HCT116 (cell line): Measurements from ENCODE around the gene TPST1. TPM values are rescaled to one million over a fixed set of nuclear protein-coding genes. Genes with fewer than 3 reads are reported as not detected.
A peak's percentile ranks its signal among the peaks of the same experiment; 100 is the strongest.

ENCODE experiments used
- ATAC-seq: fragments of 200-7000 bp; cut with Tn5 transposase; 2 replicates; pipeline ENCODE4 v1.9.1; 2020; ENCODE audit warnings: mild to moderate bottlenecking, moderate library complexity
- BruUV-seq: library from RNA; stranded (reverse); fragments of 400-500 nt; replicated peaks from 2 replicates; lab custom pipeline; 2021; lab: Mats Ljungman, UMichigan
- CTCF ChIA-PET: fragments of 300-600 bp; sonication (Branson Sonifier 250); formaldehyde crosslinking; loops from one replicate; lab custom pipeline; 2021; ENCODE audit warnings: antibody characterized with exemption; lab: Charles Lee
- POLR2A ChIA-PET: fragments of 300-600, 350-600 bp; sonication (Branson Sonifier 250); formaldehyde crosslinking; loops from one replicate; lab custom pipeline; 2021; ENCODE audit warnings: antibody characterized with exemption; lab: Charles Lee
- RAD21 ChIA-PET, 2 experiments: fragments of 300-600 bp; sonication (Branson Sonifier 250); formaldehyde crosslinking; loops; one replicate each; lab custom pipeline; 2023; ENCODE audit warnings: low total read pairs in 2 of 2; ENCODE audit not compliant: uncharacterized antibody in 2 of 2, unreplicated experiment in 2 of 2, low non-redundant PET in 1 of 2; lab: Charles Lee
- DNase-seq: peaks from one replicate; pipeline ENCODE4 v3.0.0-alpha.2; 2010; ENCODE audit warnings: low read depth, low spot score
- H2AFZ ChIP-seq: fragments of 200-600 bp; shearing (Covaris generic), sonication (generic); 2 replicates; pipeline ENCODE4 v1.6.1; 2017; ENCODE audit warnings: low read depth, mixed run types, mixed read lengths, antibody characterized with exemption, low read length; ENCODE audit not compliant: poor library complexity, severe bottlenecking
- H3K27ac ChIP-seq: 2 replicates; pipeline ENCODE4 v1.5.1; 2012; ENCODE audit warnings: low read depth, low read length
- H3K27me3 ChIP-seq: fragments of 200-600 bp; sonication (generic); 2 replicates; pipeline ENCODE4 v1.6.1; 2016; ENCODE audit warnings: mixed run types, low read length, mixed read lengths; ENCODE audit not compliant: insufficient read depth
- H3K36me3 ChIP-seq, 2 experiments: fragments of 200-500 bp in 1 of 2; fragments of 200-600 bp in 1 of 2; sonication (Bioruptor generic) in 1 of 2; sonication (generic) in 1 of 2; 2 replicates each; pipeline versions ENCODE4 v1.5.1 to v1.6.1; 2014 to 2016; ENCODE audit warnings: low read length in 2 of 2, inconsistent platforms in 1 of 2, mixed read lengths in 1 of 2, mixed run types in 1 of 2; ENCODE audit not compliant: insufficient read depth in 2 of 2, control insufficient read depth in 1 of 2
- H3K4me1 ChIP-seq, 2 experiments: fragments of 200-600 bp in 1 of 2; sonication (generic) in 1 of 2; 2 replicates each; pipeline versions ENCODE4 v1.5.1 to v1.6.1; 2012 to 2017; ENCODE audit warnings: low read length in 2 of 2, inconsistent platforms in 1 of 2, mild to moderate bottlenecking in 1 of 2, mixed read lengths in 1 of 2, mixed run types in 1 of 2, moderate library complexity in 1 of 2; ENCODE audit not compliant: insufficient read depth in 2 of 2, control insufficient read depth in 1 of 2
- H3K4me2 ChIP-seq: fragments of 200-600 bp; sonication (generic); 2 replicates; pipeline ENCODE4 v1.6.1; 2017; ENCODE audit warnings: mixed run types, low read length, mixed read lengths
- H3K4me3 ChIP-seq, 2 experiments: fragments of 200-600 bp in 1 of 2; sonication (generic) in 1 of 2; replicated peaks in 1 of 2; 2 replicates each; pipeline ENCODE4 v1.5.1; 2011 to 2016; ENCODE audit warnings: low read length in 2 of 2, control low read depth in 1 of 2, low read depth in 1 of 2, mild to moderate bottlenecking in 1 of 2, mixed read lengths in 1 of 2, mixed run types in 1 of 2
- H3K79me2 ChIP-seq: fragments of 200-600 bp; sonication (generic); 2 replicates; pipeline ENCODE4 v1.6.1; 2017; ENCODE audit warnings: mild to moderate bottlenecking, mixed run types, low read length, moderate library complexity, mixed read lengths; ENCODE audit not compliant: insufficient read depth
- H3K9ac ChIP-seq: fragments of 200-600 bp; sonication (generic); 2 replicates; pipeline ENCODE4 v1.6.1; 2016; ENCODE audit warnings: low read length, mixed read lengths
- H3K9me2 ChIP-seq: fragments of 200-600 bp; sonication (generic), shearing (Covaris generic); 2 replicates; pipeline ENCODE4 v1.6.1; 2017; ENCODE audit warnings: mixed run types, mild to moderate bottlenecking, moderate library complexity; ENCODE audit not compliant: insufficient read depth
- H3K9me3 ChIP-seq, 2 experiments: fragments of 200-500 bp in 1 of 2; fragments of 200-600 bp in 1 of 2; sonication (Bioruptor generic) in 1 of 2; sonication (generic) in 1 of 2; 2 replicates each; pipeline ENCODE4 v1.6.1; 2014 to 2017; ENCODE audit warnings: low read length in 2 of 2, mixed read lengths in 2 of 2, inconsistent platforms in 1 of 2, low read depth in 1 of 2, mild to moderate bottlenecking in 1 of 2, mixed run types in 1 of 2, moderate library complexity in 1 of 2; ENCODE audit not compliant: control insufficient read depth in 1 of 2, insufficient read depth in 1 of 2
- H4K20me1 ChIP-seq: fragments of 200-600 bp; sonication (generic), shearing (Covaris generic); 2 replicates; pipeline ENCODE4 v1.6.1; 2017; ENCODE audit warnings: mixed run types, mild to moderate bottlenecking, moderate library complexity; ENCODE audit not compliant: insufficient read depth
- CBX3 ChIP-seq: IDR thresholded peaks from 2 replicates; pipeline ENCODE4 v1.6.1; 2012; ENCODE audit warnings: low read depth
- CEBPB ChIP-seq: IDR thresholded peaks from 2 replicates; pipeline ENCODE4 v1.6.1; 2012; ENCODE audit warnings: low read depth
- EGR1 ChIP-seq: IDR thresholded peaks from 2 replicates; pipeline ENCODE4 v1.6.1; 2012; ENCODE audit warnings: low read depth
- EZH2phosphoT487 ChIP-seq: fragments of 200-600 bp; IDR thresholded peaks from 2 replicates; pipeline ENCODE4 v1.6.1; 2018; ENCODE audit warnings: antibody characterized with exemption, borderline replicate concordance
- FOSL1 ChIP-seq: IDR thresholded peaks from 2 replicates; pipeline ENCODE4 v1.6.1; 2012; ENCODE audit warnings: low read depth
- JUND ChIP-seq: IDR thresholded peaks from 2 replicates; pipeline ENCODE4 v1.6.1; 2012
- POLR2A ChIP-seq: IDR thresholded peaks from 2 replicates; pipeline ENCODE4 v1.7.0; 2011; ENCODE audit warnings: borderline replicate concordance; ENCODE audit not compliant: insufficient read depth, insufficient read length; ENCODE audit errors: extremely low read depth
- RAD21 ChIP-seq: IDR thresholded peaks from 2 replicates; pipeline ENCODE4 v1.6.1; 2012; ENCODE audit warnings: low read depth, mild to moderate bottlenecking
- SIN3A ChIP-seq: IDR thresholded peaks from 2 replicates; pipeline ENCODE4 v1.6.1; 2012; ENCODE audit warnings: low read depth
- SP1 ChIP-seq: IDR thresholded peaks from 2 replicates; pipeline ENCODE4 v1.6.1; 2012; ENCODE audit warnings: low read depth
- SRF ChIP-seq: IDR thresholded peaks from 2 replicates; pipeline ENCODE4 v1.6.1; 2012; ENCODE audit warnings: low read depth
- TCF7L2 ChIP-seq: IDR thresholded peaks from 2 replicates; pipeline ENCODE4 v1.7.0; 2011; ENCODE audit warnings: borderline replicate concordance, inconsistent platforms; ENCODE audit not compliant: insufficient read depth, insufficient read length; ENCODE audit errors: extremely low read depth
- YY1 ChIP-seq: IDR thresholded peaks from 2 replicates; pipeline ENCODE4 v1.6.1; 2011; ENCODE audit warnings: low read length, low read depth, moderate library complexity, mild to moderate bottlenecking; ENCODE audit not compliant: insufficient replicate concordance; ENCODE audit errors: extremely low read depth
- ZFX ChIP-seq: fragments of 450-650 bp; IDR thresholded peaks from 2 replicates; pipeline ENCODE4 v1.6.1; 2017
- intact Hi-C: fragments of 100-400 bp; cut with micrococcal nuclease; formaldehyde crosslinking; loops from 2 replicates; pipeline ENCODE4 v1.10.0; 2022
- total RNA-seq: library from RNA; stranded (reverse); gene quantifications from one replicate; pipeline ENCODE4 v1.2.1, GENCODE V29; 2021; ENCODE audit not compliant: unreplicated experiment
- TF ChIP-seq, protein P1 (sequence below), 3 experiments: fragments of 200-600 bp in 1 of 3; sonication (generic) in 1 of 3; IDR thresholded peaks in 2 of 3; conservative IDR thresholded peaks in 1 of 3; 2 replicates each; pipeline ENCODE4 v1.5.1; 2012 to 2017; ENCODE audit warnings: low read depth in 2 of 3, low read length in 2 of 3, antibody characterized with exemption in 1 of 3, borderline replicate concordance in 1 of 3, control low read depth in 1 of 3, mild to moderate bottlenecking in 1 of 3, mixed read lengths in 1 of 3, mixed run types in 1 of 3, moderate library complexity in 1 of 3; ENCODE audit not compliant: insufficient read depth in 1 of 3
- TF ChIP-seq, protein P2 (sequence below): IDR thresholded peaks from 2 replicates; pipeline ENCODE4 v1.6.1; 2012

TPST1 gene
- total RNA-seq, 1 experiment from 2014 or later, result 11.4 TPM

DNA sequence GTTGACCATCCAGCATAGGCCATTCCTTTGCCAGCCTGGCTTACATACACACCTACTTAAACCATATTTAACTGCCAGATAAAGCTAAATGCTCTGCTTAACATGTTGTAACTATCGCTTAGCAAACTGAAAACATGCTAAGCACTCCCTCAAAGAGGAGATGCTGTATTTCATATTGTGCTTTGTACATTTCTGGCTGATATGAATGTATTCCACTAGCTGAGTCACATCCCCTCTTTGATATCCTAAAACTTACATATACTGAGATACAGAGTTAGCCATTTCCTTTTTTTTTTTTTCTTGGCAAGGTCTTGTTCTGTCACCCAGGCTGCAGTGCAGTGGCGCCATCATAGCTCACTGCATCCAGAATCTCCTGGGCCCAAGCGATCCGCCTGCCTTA is 99.4 kb downstream of the TPST1 start:
- no peak overlapping the region for H3K4me2 ChIP-seq
- H4K20me1 ChIP-seq, result no peaks in the 10 kb centered on the region
- CTCF ChIA-PET, result no interaction called here
- H3K79me2 ChIP-seq, result no peaks in the 10 kb centered on the region
- H3K4me1 ChIP-seq, result peaks cover 23 to 42% of the 10 kb centered on the region in 2 experiments
- intact Hi-C loops, result no loop called here
- H3K9ac ChIP-seq, result no peak overlapping the region
- no peaks in the 10 kb centered on the region for H3K9me3 ChIP-seq
- H2AFZ ChIP-seq, result no peak overlapping the region
- ATAC-seq, result no peak
- POLR2A ChIA-PET, result no interaction called here
- H3K27ac ChIP-seq, result no peak overlapping the region
- RAD21 ChIA-PET, result no interaction called here
- no peaks in the 10 kb centered on the region for H3K36me3 ChIP-seq
- TF ChIP-seq, protein P1, sequence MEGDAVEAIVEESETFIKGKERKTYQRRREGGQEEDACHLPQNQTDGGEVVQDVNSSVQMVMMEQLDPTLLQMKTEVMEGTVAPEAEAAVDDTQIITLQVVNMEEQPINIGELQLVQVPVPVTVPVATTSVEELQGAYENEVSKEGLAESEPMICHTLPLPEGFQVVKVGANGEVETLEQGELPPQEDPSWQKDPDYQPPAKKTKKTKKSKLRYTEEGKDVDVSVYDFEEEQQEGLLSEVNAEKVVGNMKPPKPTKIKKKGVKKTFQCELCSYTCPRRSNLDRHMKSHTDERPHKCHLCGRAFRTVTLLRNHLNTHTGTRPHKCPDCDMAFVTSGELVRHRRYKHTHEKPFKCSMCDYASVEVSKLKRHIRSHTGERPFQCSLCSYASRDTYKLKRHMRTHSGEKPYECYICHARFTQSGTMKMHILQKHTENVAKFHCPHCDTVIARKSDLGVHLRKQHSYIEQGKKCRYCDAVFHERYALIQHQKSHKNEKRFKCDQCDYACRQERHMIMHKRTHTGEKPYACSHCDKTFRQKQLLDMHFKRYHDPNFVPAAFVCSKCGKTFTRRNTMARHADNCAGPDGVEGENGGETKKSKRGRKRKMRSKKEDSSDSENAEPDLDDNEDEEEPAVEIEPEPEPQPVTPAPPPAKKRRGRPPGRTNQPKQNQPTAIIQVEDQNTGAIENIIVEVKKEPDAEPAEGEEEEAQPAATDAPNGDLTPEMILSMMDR (IDR thresholded peaks at IDR 0.05 in 2 of 3, conservative IDR thresholded peaks at IDR 0.05 in 1 of 3; ENCODE audit: borderline replicate concordance in 1 of 3, insufficient read depth in 1 of 3, low read depth in 2 of 3, low read length in 2 of 3), result no peak
- no peak for TF ChIP-seq TCF7L2
- no peak for TF ChIP-seq POLR2A
- TF ChIP-seq, protein P2, sequence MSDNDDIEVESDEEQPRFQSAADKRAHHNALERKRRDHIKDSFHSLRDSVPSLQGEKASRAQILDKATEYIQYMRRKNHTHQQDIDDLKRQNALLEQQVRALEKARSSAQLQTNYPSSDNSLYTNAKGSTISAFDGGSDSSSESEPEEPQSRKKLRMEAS, result no peak
- no peak for TF ChIP-seq SRF
- no peak for TF ChIP-seq YY1
- no peak for TF ChIP-seq EGR1
- no peaks in the 10 kb centered on the region for H3K27me3 ChIP-seq
- DNase-seq, result no peak
- H3K4me3 ChIP-seq, result no peak overlapping the region
- H3K9me2 ChIP-seq, result no peaks in the 10 kb centered on the region
- BruUV-seq, result no TSS peak

DNA sequence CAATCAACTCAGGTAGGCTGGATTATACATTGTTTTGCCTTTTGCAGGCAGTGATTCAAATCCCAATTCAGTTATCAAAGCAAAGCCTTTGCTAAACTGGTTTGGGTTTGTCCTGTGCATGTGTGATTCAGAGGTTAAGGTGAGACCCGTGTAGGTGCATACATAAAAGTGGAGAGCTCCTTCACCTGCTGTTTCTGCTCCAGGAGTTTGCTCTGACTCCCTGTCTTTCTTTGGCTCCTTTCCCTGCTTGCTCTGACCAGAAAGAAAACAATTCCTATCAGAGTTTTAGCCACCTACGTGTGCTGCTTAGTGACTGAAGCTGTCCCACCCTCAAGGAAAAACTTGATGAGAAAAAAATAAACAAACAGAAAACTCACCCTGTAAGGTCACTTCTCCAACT is 101.1 kb downstream of the TPST1 start:
- ChIA-PET POLR2A (no interaction called here), RAD21 (no interaction called here), CTCF (no interaction called here)
- ATAC-seq, result peak; percentile 79
- intact Hi-C loops, result no loop called here
- no peaks in the 10 kb centered on the region for H3K79me2 ChIP-seq
- no peaks in the 10 kb centered on the region for H3K9me3 ChIP-seq
- H3K27me3 ChIP-seq, result no peaks in the 10 kb centered on the region
- peak; percentile 13; the same call in 1 of the 2 replicates for TF ChIP-seq CEBPB
- no peak for TF ChIP-seq SIN3A
- TF ChIP-seq CBX3, result peak; percentile 59
- TF ChIP-seq SP1, result peak; percentile 69
- peak; percentile 66 for TF ChIP-seq JUND
- no peak for TF ChIP-seq ZFX
- 0 out of 2 replicates have a peak, but pooled peaks have one; percentile 20 for TF ChIP-seq SRF
- no peak for TF ChIP-seq EZH2phosphoT487
- TF ChIP-seq, protein P2, result peak; percentile 32; the same call in 1 of the 2 replicates
- TF ChIP-seq FOSL1, result peak; percentile 55
- TF ChIP-seq RAD21, result peak; percentile 30; the same call in 1 of the 2 replicates
- H2AFZ ChIP-seq, result no peak overlapping the region
- peaks cover 23 to 42% of the 10 kb centered on the region in 2 experiments for H3K4me1 ChIP-seq
- H3K4me2 ChIP-seq, result peak overlapping the region; percentile 43
- no peaks in the 10 kb centered on the region for H3K9me2 ChIP-seq
- BruUV-seq, result no TSS peak
- H3K4me3 ChIP-seq, result no peak overlapping the region
- no peaks in the 10 kb centered on the region for H3K36me3 ChIP-seq
- peak overlapping the region; percentile 49 for H3K27ac ChIP-seq
- no peak overlapping the region for H3K9ac ChIP-seq
- peak; percentile 45 for DNase-seq
- H4K20me1 ChIP-seq, result no peaks in the 10 kb centered on the region
